Peyer's patch (tissue), 4 donors: ENCODE data around the gene FAM219B.

Experiments used
- POLR2A ChIP-seq, 2 donors: fragments of 450-650 bp; IDR thresholded peaks; one replicate each; pipeline ENCODE4 v1.5.1; 2017; ENCODE audit warnings: antibody characterized with exemption in 2 of 2, mild to moderate bottlenecking in 2 of 2, moderate library complexity in 2 of 2
- TF ChIP-seq, protein P1 (sequence below), 6 experiments: fragments of 450-650 bp in 4 of 6; fragments of 200-600 bp in 2 of 6; sonication (generic) in 1 of 6; IDR thresholded peaks; one replicate each; pipeline ENCODE4 v1.5.1; 2017 to 2019; ENCODE audit warnings: antibody characterized with exemption in 6 of 6, mild to moderate bottlenecking in 3 of 6, moderate library complexity in 1 of 6

DNA sequence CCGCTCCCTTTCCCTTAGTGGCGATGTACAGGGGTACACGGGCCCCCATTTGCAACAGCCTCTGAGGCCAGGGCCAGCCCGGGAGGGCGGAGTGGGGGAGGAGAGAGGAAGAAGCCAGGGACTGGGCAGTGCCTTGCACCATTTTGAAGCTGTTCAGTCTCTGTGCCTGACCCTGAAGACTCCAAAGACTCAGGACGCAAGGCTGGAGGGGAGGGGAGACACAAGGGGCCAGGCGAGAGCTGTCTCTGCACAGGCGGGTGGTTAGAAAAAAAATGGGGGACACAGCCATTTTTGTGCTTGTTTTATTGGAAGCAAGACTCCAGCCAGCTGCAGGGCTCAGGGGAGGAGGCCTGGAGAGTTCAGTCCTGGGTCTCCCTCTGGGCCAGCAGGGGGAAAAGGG lies 48.4 kb upstream of the FAM219B start:
- TF ChIP-seq, protein P1, sequence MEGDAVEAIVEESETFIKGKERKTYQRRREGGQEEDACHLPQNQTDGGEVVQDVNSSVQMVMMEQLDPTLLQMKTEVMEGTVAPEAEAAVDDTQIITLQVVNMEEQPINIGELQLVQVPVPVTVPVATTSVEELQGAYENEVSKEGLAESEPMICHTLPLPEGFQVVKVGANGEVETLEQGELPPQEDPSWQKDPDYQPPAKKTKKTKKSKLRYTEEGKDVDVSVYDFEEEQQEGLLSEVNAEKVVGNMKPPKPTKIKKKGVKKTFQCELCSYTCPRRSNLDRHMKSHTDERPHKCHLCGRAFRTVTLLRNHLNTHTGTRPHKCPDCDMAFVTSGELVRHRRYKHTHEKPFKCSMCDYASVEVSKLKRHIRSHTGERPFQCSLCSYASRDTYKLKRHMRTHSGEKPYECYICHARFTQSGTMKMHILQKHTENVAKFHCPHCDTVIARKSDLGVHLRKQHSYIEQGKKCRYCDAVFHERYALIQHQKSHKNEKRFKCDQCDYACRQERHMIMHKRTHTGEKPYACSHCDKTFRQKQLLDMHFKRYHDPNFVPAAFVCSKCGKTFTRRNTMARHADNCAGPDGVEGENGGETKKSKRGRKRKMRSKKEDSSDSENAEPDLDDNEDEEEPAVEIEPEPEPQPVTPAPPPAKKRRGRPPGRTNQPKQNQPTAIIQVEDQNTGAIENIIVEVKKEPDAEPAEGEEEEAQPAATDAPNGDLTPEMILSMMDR (IDR thresholded peaks at IDR 0.05), result no peak
- no peak for TF ChIP-seq POLR2A (IDR thresholded peaks at IDR 0.05)
